IMR-90 (cell line): ENCODE data around the gene RNF6. TPM values are rescaled to one million over a fixed set of nuclear protein-coding genes. Genes with fewer than 3 reads are reported as not detected.
"Not testable (repeated sequence)": the region's sequence is repeated elsewhere in the genome, so short reads cannot be mapped to it uniquely, and the experiment has no call there.

Experiments
- ATAC-seq: fragments of 200-7000 bp; cut with Tn5 transposase; 2 replicates; pipeline ENCODE4 v1.9.1; 2020; ENCODE audit warnings: low read depth, mild to moderate bottlenecking, moderate library complexity
- BruUV-seq: library from RNA; stranded (reverse); fragments of 400-500 nt; replicated peaks from 2 replicates; lab custom pipeline; 2021; lab: Mats Ljungman, UMichigan
- CTCF ChIA-PET: fragments of 300-600 bp; formaldehyde crosslinking; extraction: SDS; loops from one replicate; lab custom pipeline; 2021; ENCODE audit warnings: antibody characterized with exemption; lab: Yijun Ruan, JAX
- POLR2A ChIA-PET: fragments of 300-600 bp; sonication (Branson Sonifier 250); formaldehyde crosslinking; loops from one replicate; lab custom pipeline; 2022; ENCODE audit warnings: antibody characterized with exemption; ENCODE audit not compliant: unreplicated experiment; lab: Charles Lee
- DNase-seq: peaks from one replicate; pipeline ENCODE4 v3.0.0; 2013
- H2AFZ ChIP-seq: replicated peaks from 2 replicates; pipeline ENCODE3; 2013; ENCODE audit warnings: low read length, mild to moderate bottlenecking; ENCODE audit not compliant: poor library complexity
- H2AK5ac ChIP-seq: 2 replicates; pipeline ENCODE4 v1.6.1; 2013; ENCODE audit warnings: low read depth, low read length, inconsistent platforms
- H2AK9ac ChIP-seq: replicated peaks from 2 replicates; pipeline ENCODE3; 2013; ENCODE audit warnings: mild to moderate bottlenecking, low read depth, low read length, moderate library complexity; ENCODE audit not compliant: poor library complexity
- H2BK120ac ChIP-seq: 2 replicates; pipeline ENCODE4 v1.6.1; 2013; ENCODE audit warnings: low read depth, low read length, inconsistent platforms
- H2BK15ac ChIP-seq: 3 replicates; pipeline ENCODE4 v1.6.1; 2013; ENCODE audit warnings: low read depth, low read length, inconsistent platforms
- H2BK20ac ChIP-seq: 2 replicates; pipeline ENCODE4 v1.6.1; 2013; ENCODE audit warnings: low read depth, mild to moderate bottlenecking, inconsistent platforms, low read length, moderate library complexity
- H2BK5ac ChIP-seq: 2 replicates; pipeline ENCODE4 v1.6.1; 2013; ENCODE audit warnings: mild to moderate bottlenecking, low read depth, low read length, inconsistent platforms; ENCODE audit not compliant: poor library complexity, severe bottlenecking
- H3K14ac ChIP-seq: replicated peaks from 2 replicates; pipeline ENCODE4 v1.6.1; 2013; ENCODE audit warnings: low read depth, low read length, inconsistent platforms
- H3K18ac ChIP-seq: 2 replicates; pipeline ENCODE4 v1.6.1; 2013; ENCODE audit warnings: low read depth, low read length, control low read depth
- H3K23ac ChIP-seq: 2 replicates; pipeline ENCODE4 v1.6.1; 2013; ENCODE audit warnings: low read depth, low read length, inconsistent platforms
- H3K27ac ChIP-seq: 2 replicates; pipeline ENCODE4 v1.5.1; 2013; ENCODE audit warnings: mild to moderate bottlenecking, control low read depth, low read length; ENCODE audit not compliant: insufficient read depth
- H3K27me3 ChIP-seq: 2 replicates; pipeline ENCODE4 v1.6.1; 2013; ENCODE audit warnings: low read length; ENCODE audit not compliant: control insufficient read depth, insufficient read depth
- H3K36me3 ChIP-seq: 2 replicates; pipeline ENCODE4 v1.6.1; 2013; ENCODE audit warnings: low read length, mixed read lengths; ENCODE audit not compliant: control insufficient read depth, insufficient read depth
- H3K4ac ChIP-seq: 2 replicates; pipeline ENCODE4 v1.6.1; 2013; ENCODE audit warnings: low read depth, low read length, inconsistent platforms
- H3K4me1 ChIP-seq: 2 replicates; pipeline ENCODE4 v1.6.1; 2013; ENCODE audit warnings: low read length, mixed read lengths; ENCODE audit not compliant: control insufficient read depth, insufficient read depth
- H3K4me2 ChIP-seq: 2 replicates; pipeline ENCODE4 v1.6.1; 2013; ENCODE audit warnings: low read depth, mild to moderate bottlenecking, control low read depth, low read length, moderate library complexity
- H3K4me3 ChIP-seq: 2 replicates; pipeline ENCODE4 v1.5.1; 2013; ENCODE audit warnings: low read depth, mild to moderate bottlenecking, control low read depth, low read length, moderate library complexity; ENCODE audit not compliant: insufficient read depth
- H3K56ac ChIP-seq: 2 replicates; pipeline ENCODE4 v1.6.1; 2013; ENCODE audit warnings: low read length, inconsistent platforms; ENCODE audit not compliant: insufficient read depth; ENCODE audit errors: extremely low read depth
- H3K79me1 ChIP-seq, 2 experiments: 2 replicates each; pipeline ENCODE4 v1.6.1; 2013; ENCODE audit warnings: low read length in 2 of 2, inconsistent platforms in 1 of 2, low read depth in 1 of 2
- H3K9ac ChIP-seq: 2 replicates; pipeline ENCODE4 v1.6.1; 2013; ENCODE audit warnings: low read depth, low read length, control low read depth
- H3K9me1 ChIP-seq: 2 replicates; pipeline ENCODE4 v1.6.1; 2013; ENCODE audit warnings: low read length, inconsistent platforms; ENCODE audit not compliant: insufficient read depth
- H3K9me3 ChIP-seq: 2 replicates; pipeline ENCODE4 v1.6.1; 2013; ENCODE audit warnings: low read length; ENCODE audit not compliant: control insufficient read depth, insufficient read depth
- H4K20me1 ChIP-seq: 2 replicates; pipeline ENCODE4 v1.6.1; 2013; ENCODE audit warnings: low read length, inconsistent platforms; ENCODE audit not compliant: insufficient read depth
- H4K5ac ChIP-seq: 2 replicates; pipeline ENCODE4 v1.6.1; 2013; ENCODE audit warnings: mild to moderate bottlenecking, low read depth, low read length, control low read depth
- H4K8ac ChIP-seq, 2 experiments: 2 replicates each; pipeline ENCODE4 v1.6.1; 2013; ENCODE audit warnings: low read depth in 2 of 2, low read length in 2 of 2, control low read depth in 1 of 2, inconsistent platforms in 1 of 2
- H4K91ac ChIP-seq: 2 replicates; pipeline ENCODE4 v1.6.1; 2013; ENCODE audit warnings: low read depth, low read length, inconsistent platforms; ENCODE audit not compliant: insufficient read depth
- WGBS, 2 experiments: methylation state at CpG; one replicate each; pipeline versions ENCODE4 v1.1.5 to v1.1.7; 2013; ENCODE audit warnings: missing lambda C conversion rate in 2 of 2; ENCODE audit not compliant: insufficient read length in 1 of 2; ENCODE audit errors: extremely low coverage in 2 of 2; 5-methylcytosine and 5-hydroxymethylcytosine counted together
- dilution Hi-C: fragments of 300-500 bp; cut with HindIII; formaldehyde crosslinking; loops from one replicate; pipeline ENCODE4 v1.14.3; 2018; ENCODE audit warnings: low sequenced_read_pairs; ENCODE audit not compliant: unreplicated experiment
- in situ Hi-C: fragments of 300-500 bp; cut with MboI; formaldehyde crosslinking; loops from 3 replicates; pipeline ENCODE4 v1.14.3; 2019; ENCODE audit warnings: low sequenced_read_pairs, inconsistent platforms, mixed read lengths
- intact Hi-C: fragments of 100-400 bp; cut with micrococcal nuclease; formaldehyde crosslinking; loops from 2 replicates; pipeline ENCODE4 v1.10.0; 2022
- polyA plus RNA-seq, 3 experiments: library from polyadenylated mRNA; depleted of rRNA; stranded (reverse); fragments of >200 nt; gene quantifications; 2 replicates each; pipeline ENCODE4 v1.2.3, GENCODE V29; 2012; ENCODE audit warnings: low replicate concordance in 1 of 3
- total RNA-seq: library from RNA; depleted of rRNA; stranded (reverse); fragments of >200 nt; gene quantifications from 2 replicates; pipeline ENCODE4 v1.2.3, GENCODE V29; 2012

Gene RNF6
- total and polyA plus RNA-seq, 2 of the 4 experiments (the other 2 are of a cell fraction), result 22.9 to 33.3 TPM

DNA sequence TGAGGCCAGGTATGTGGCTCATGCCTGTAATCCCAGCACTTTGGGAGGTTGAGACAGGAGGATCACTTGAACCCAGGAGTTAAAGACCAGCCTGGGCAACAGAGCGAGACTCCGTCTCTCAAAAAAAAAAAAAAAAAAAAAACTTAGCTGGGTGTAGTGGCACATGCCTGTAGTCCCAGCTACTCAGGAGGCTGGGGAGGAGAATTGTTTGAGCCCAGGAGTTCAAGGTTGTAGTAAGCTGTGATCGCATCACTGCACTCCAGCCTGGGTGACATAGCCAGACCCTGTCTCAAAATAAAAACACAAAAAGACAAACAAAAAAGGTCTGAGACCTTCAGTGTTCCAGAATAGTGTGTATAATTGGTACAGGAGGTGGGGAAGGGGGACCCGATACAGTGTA, 29.9 kb upstream of the RNF6 start:
- H2AK9ac ChIP-seq, H3K36me3 ChIP-seq, H3K79me1 ChIP-seq, H4K5ac ChIP-seq, DNase-seq, H2BK120ac ChIP-seq, H2AFZ ChIP-seq, BruUV-seq, H2AK5ac ChIP-seq, H3K14ac ChIP-seq, H3K9ac ChIP-seq, H3K4me1 ChIP-seq, H3K18ac ChIP-seq, dilution Hi-C loops, H3K27me3 ChIP-seq, H3K27ac ChIP-seq, H4K20me1 ChIP-seq, H3K4ac ChIP-seq, ATAC-seq, H4K8ac ChIP-seq, H3K9me3 ChIP-seq, POLR2A ChIA-PET, H3K4me3 ChIP-seq, H3K23ac ChIP-seq, H2BK15ac ChIP-seq, H3K9me1 ChIP-seq, H2BK5ac ChIP-seq, H4K91ac ChIP-seq, H3K4me2 ChIP-seq, H2BK20ac ChIP-seq, in situ Hi-C loops, CTCF ChIA-PET, H3K56ac ChIP-seq: not testable (repeated sequence)
- no CpG with 5 or more reads among the region's 4 CpGs for WGBS, 2 experiments
- intact Hi-C loops, result loop anchor here (10.0 kb wide), 1 partner anchor 243 kb away; no protein-coding TSS in a partner anchor
